Activated naive CD4-positive, alpha-beta T cell treated with anti-CD3 and anti-CD28 coated beads, Interleukin-2, amount 50 U/mL, for 24 hours (primary cell): ENCODE measurements around the gene NPW.
"Not testable (repeated sequence)": the region's sequence is repeated elsewhere in the genome, so short reads cannot be mapped to it uniquely, and the experiment has no call there.

ENCODE experiments used
- H3K27ac Mint-ChIP-seq: one replicate; pipeline ENCODE4 v1.8.0; 2021; ENCODE audit warnings: mild to moderate bottlenecking, mixed read lengths
- H3K27me3 Mint-ChIP-seq: one replicate; pipeline ENCODE4 v1.8.0; 2021; ENCODE audit warnings: mixed read lengths
- H3K36me3 Mint-ChIP-seq: one replicate; pipeline ENCODE4 v1.8.0; 2021; ENCODE audit warnings: mixed read lengths
- H3K4me1 Mint-ChIP-seq: one replicate; pipeline ENCODE4 v1.8.0; 2021; ENCODE audit warnings: mixed read lengths
- H3K4me3 Mint-ChIP-seq: one replicate; pipeline ENCODE4 v1.8.0; 2021; ENCODE audit warnings: mild to moderate bottlenecking, mixed read lengths
- H3K9me3 Mint-ChIP-seq: one replicate; pipeline ENCODE4 v1.8.0; 2021; ENCODE audit warnings: mixed read lengths

NPW gene

GRCh38 chr16:2033909-2034695, 14.5 kb downstream of the NPW start:
- not testable (repeated sequence) for H3K9me3 Mint-ChIP-seq

GRCh38 chr16:2034696-2035430, 15.3 kb downstream of the NPW start:
- Mint-ChIP-seq H3K9me3 (no peaks in the 10 kb centered on the region), H3K4me3 (no peak overlapping the region), H3K27ac (no peak overlapping the region), H3K4me1 (no peaks in the 10 kb centered on the region), H3K36me3 (no peaks in the 10 kb centered on the region), H3K27me3 (no peaks in the 10 kb centered on the region)

More at GRCh38 chr16:2033909-2034695, 14.5 kb downstream of the NPW start:
- H3K27me3 Mint-ChIP-seq, H3K4me3 Mint-ChIP-seq, H3K4me1 Mint-ChIP-seq, H3K36me3 Mint-ChIP-seq, H3K27ac Mint-ChIP-seq: not testable (repeated sequence)

- H3K36me3 Mint-ChIP-seq: no peaks in the 10 kb centered on the region
- H3K27me3 Mint-ChIP-seq: no peaks in the 10 kb centered on the region
- H3K4me3 Mint-ChIP-seq: no peak overlapping the region
- no peak overlapping the region for H3K27ac Mint-ChIP-seq
- no peaks in the 10 kb centered on the region for H3K9me3 Mint-ChIP-seq
- H3K4me1 Mint-ChIP-seq: no peaks in the 10 kb centered on the region
Measured at GRCh38 chr16:2035431-2036199, 16.0 kb downstream of the NPW start.

- no peaks in the 10 kb centered on the region for H3K4me1 Mint-ChIP-seq
- no peak overlapping the region for H3K27ac Mint-ChIP-seq
- H3K27me3 Mint-ChIP-seq: no peaks in the 10 kb centered on the region
- H3K4me3 Mint-ChIP-seq: no peak overlapping the region
- no peaks in the 10 kb centered on the region for H3K36me3 Mint-ChIP-seq
- H3K9me3 Mint-ChIP-seq: no peaks in the 10 kb centered on the region
Measured at GRCh38 chr16:2036200-2036966, 16.8 kb downstream of the NPW start.

GRCh38 chr16:2037115-2037514, 17.5 kb downstream of the NPW start:
- no peaks in the 10 kb centered on the region for H3K4me1 Mint-ChIP-seq
- H3K4me3 Mint-ChIP-seq: no peak overlapping the region
- H3K27ac Mint-ChIP-seq: no peak overlapping the region
- H3K36me3 Mint-ChIP-seq: no peaks in the 10 kb centered on the region
- no peaks in the 10 kb centered on the region for H3K9me3 Mint-ChIP-seq
- no peaks in the 10 kb centered on the region for H3K27me3 Mint-ChIP-seq

GRCh38 chr16:2037647-2038381, 18.2 kb downstream of the NPW start:
- Mint-ChIP-seq H3K27ac (no peak overlapping the region), H3K4me3 (no peak overlapping the region), H3K27me3 (no peaks in the 10 kb centered on the region), H3K36me3 (no peaks in the 10 kb centered on the region), H3K4me1 (no peaks in the 10 kb centered on the region), H3K9me3 (no peaks in the 10 kb centered on the region)

- Mint-ChIP-seq H3K27me3 (no peaks in the 10 kb centered on the region), H3K27ac (no peak overlapping the region), H3K9me3 (no peaks in the 10 kb centered on the region), H3K36me3 (no peaks in the 10 kb centered on the region), H3K4me3 (no peak overlapping the region), H3K4me1 (no peaks in the 10 kb centered on the region)
Measured at GRCh38 chr16:2038382-2039231, 19.0 kb downstream of the NPW start.

GRCh38 chr16:2039274-2040031, 19.9 kb downstream of the NPW start:
- no peak overlapping the region for H3K4me3 Mint-ChIP-seq
- H3K9me3 Mint-ChIP-seq: no peaks in the 10 kb centered on the region
- no peaks in the 10 kb centered on the region for H3K4me1 Mint-ChIP-seq
- no peaks in the 10 kb centered on the region for H3K27me3 Mint-ChIP-seq
- no peak overlapping the region for H3K27ac Mint-ChIP-seq
- H3K36me3 Mint-ChIP-seq: no peaks in the 10 kb centered on the region

- no peaks in the 10 kb centered on the region for H3K9me3 Mint-ChIP-seq
- no peaks in the 10 kb centered on the region for H3K27me3 Mint-ChIP-seq
- H3K4me1 Mint-ChIP-seq: no peaks in the 10 kb centered on the region
- no peak overlapping the region for H3K27ac Mint-ChIP-seq
- H3K4me3 Mint-ChIP-seq: no peak overlapping the region
- no peaks in the 10 kb centered on the region for H3K36me3 Mint-ChIP-seq
Measured at GRCh38 chr16:2040041-2040786, 20.6 kb downstream of the NPW start.

- Mint-ChIP-seq H3K27ac (no peak overlapping the region), H3K4me1 (no peaks in the 10 kb centered on the region), H3K36me3 (no peaks in the 10 kb centered on the region), H3K9me3 (no peaks in the 10 kb centered on the region), H3K27me3 (no peaks in the 10 kb centered on the region), H3K4me3 (no peak overlapping the region)
Measured at GRCh38 chr16:2040787-2041522, 21.4 kb downstream of the NPW start.

GRCh38 chr16:2042171-2042985, 22.8 kb downstream of the NPW start:
- Mint-ChIP-seq H3K27me3 (no peaks in the 10 kb centered on the region), H3K27ac (no peak overlapping the region), H3K4me1 (peaks cover 9% of the 10 kb centered on the region)

More at GRCh38 chr16:2042171-2042985, 22.8 kb downstream of the NPW start:
- Mint-ChIP-seq H3K4me3 (no peak overlapping the region), H3K9me3 (no peaks in the 10 kb centered on the region), H3K36me3 (no peaks in the 10 kb centered on the region)
